Measurements from ENCODE around the gene TCF12.

TCF12 gene

GRCh38 chr15:57337868-57338411, 419.5 kb downstream of the TCF12 start:
- no peak for DNase-seq (ENCODE audit: low read depth in 3 of 3)

- no peak for DNase-seq (ENCODE audit: low read depth in 3 of 3)
These were observed 420.9 kb downstream of the TCF12 start for GRCh38 chr15:57339321-57339720.
